ENCODE data around the gene AREL1. TPM values are rescaled to one million over a fixed set of nuclear protein-coding genes. Genes with fewer than 3 reads are reported as not detected.

AREL1 gene
- total and polyA plus RNA-seq, 8 donors: 7.6 to 20.9 (median 12.8) TPM

- intact Hi-C loops (cut with DNase I): no loop called here
- DNase-seq (no peak), FAIRE-seq (no peak), ATAC-seq (no peak)
- Histone ChIP-seq H3K27ac (no peak overlapping the region), H3K4me3 (no peak overlapping the region), H3K36me3 (peaks cover 0 to 51% (median 34%) of the 10 kb centered on the region in 3 donors), H3K4me1 (no peaks in the 10 kb centered on the region), H3K27me3 (no peaks in the 10 kb centered on the region), H3K9me3 (no peaks in the 10 kb centered on the region)
- no peak for TF ChIP-seq CTCF (IDR thresholded peaks at IDR 0.05)
- WGBS, 2 donors: 83 to 85% methylated on average over 4 of the region's 4 CpGs
These were observed 41.1 kb downstream of the AREL1 start for GRCh38 chr14:74671789-74672188.

- H3K4me3 ChIP-seq: no peak overlapping the region
- no peak for TF ChIP-seq CTCF (IDR thresholded peaks at IDR 0.05)
- FAIRE-seq (no peak), ATAC-seq (no peak), DNase-seq (no peak)
- H3K9me3 ChIP-seq: no peaks in the 10 kb centered on the region
- peaks cover 0 to 44% (median 30%) of the 10 kb centered on the region in 3 donors for H3K36me3 ChIP-seq
- no peak overlapping the region for H3K27ac ChIP-seq
- 88% methylated on average over 9 of the region's 9 CpGs for WGBS, 2 donors
- H3K4me1 ChIP-seq: no peaks in the 10 kb centered on the region
- H3K27me3 ChIP-seq: no peaks in the 10 kb centered on the region
- intact Hi-C loops (cut with DNase I): no loop called here
These were observed 42.0 kb downstream of the AREL1 start for GRCh38 chr14:74670726-74671411.

GRCh38 chr14:74669846-74670245 lies 43.0 kb downstream of the AREL1 start:
- no peak for TF ChIP-seq CTCF (IDR thresholded peaks at IDR 0.05)
- ATAC-seq (no peak), DNase-seq (no peak), FAIRE-seq (no peak)
- H3K27ac ChIP-seq: no peak overlapping the region
- WGBS, 2 donors: 97% methylated on average over 10 of the region's 10 CpGs
- H3K36me3 ChIP-seq: peaks cover 0 to 36% (median 24%) of the 10 kb centered on the region in 3 donors
- intact Hi-C loops (cut with DNase I): no loop called here
- no peaks in the 10 kb centered on the region for H3K27me3 ChIP-seq
- no peaks in the 10 kb centered on the region for H3K4me1 ChIP-seq
- H3K4me3 ChIP-seq: no peak overlapping the region
- no peaks in the 10 kb centered on the region for H3K9me3 ChIP-seq

GRCh38 chr14:74669256-74669655 lies 43.6 kb downstream of the AREL1 start:
- Histone ChIP-seq H3K4me3 (no peak overlapping the region), H3K27ac (no peak overlapping the region), H3K27me3 (no peaks in the 10 kb centered on the region), H3K9me3 (no peaks in the 10 kb centered on the region), H3K4me1 (no peaks in the 10 kb centered on the region), H3K36me3 (peaks cover 0 to 30% (median 24%) of the 10 kb centered on the region in 3 donors)
- FAIRE-seq (no peak), ATAC-seq (no peak), DNase-seq (no peak)
- intact Hi-C loops (cut with DNase I): no loop called here
- no peak for TF ChIP-seq CTCF (IDR thresholded peaks at IDR 0.05)
- 85 to 96% methylated on average over 1 of the region's 1 CpG for WGBS, 2 donors

GRCh38 chr14:74667758-74668157 lies 45.1 kb downstream of the AREL1 start:
- no peak overlapping the region for H3K4me3 ChIP-seq
- intact Hi-C loops (cut with DNase I): no loop called here
- H3K27me3 ChIP-seq: no peaks in the 10 kb centered on the region
- H3K27ac ChIP-seq: no peak overlapping the region
- H3K9me3 ChIP-seq: no peaks in the 10 kb centered on the region
- peaks cover 0 to 27% (median 14%) of the 10 kb centered on the region in 3 donors for H3K36me3 ChIP-seq
- FAIRE-seq (no peak), DNase-seq (no peak), ATAC-seq (no peak)
- TF ChIP-seq CTCF (IDR thresholded peaks at IDR 0.05): no peak
- H3K4me1 ChIP-seq: no peaks in the 10 kb centered on the region
- 90 to 100% methylated on average over 1 of the region's 1 CpG for WGBS, 2 donors

Data from pancreas (tissue), 10 donors.